Stomach (tissue), 19 donors: Measurements from ENCODE around the gene NECTIN3. TPM values are rescaled to one million over a fixed set of nuclear protein-coding genes. Genes with fewer than 3 reads are reported as not detected.

ENCODE experiments used
- DNase-seq, 2 donors: peaks; one replicate each; pipeline versions ENCODE4 v3.0.0 to v3.0.0-alpha.2; 2013 to 2019
- H3K27ac ChIP-seq, 5 donors: fragments of 200-600 bp in 4 of 5; sonication (generic) in 4 of 5; one replicate each; pipeline ENCODE4 v1.5.1; 2013 to 2019; ENCODE audit warnings: mild to moderate bottlenecking in 1 of 5, moderate library complexity in 1 of 5
- H3K27me3 ChIP-seq, 3 donors: fragments of 200-600 bp; sonication (generic); one replicate each; pipeline ENCODE4 v1.5.1; 2017 to 2019; ENCODE audit warnings: mixed run types in 1 of 3
- H3K36me3 ChIP-seq, 4 donors: fragments of 200-600 bp; sonication (generic); 1 replicate in 3 of 4; 2 replicates in 1 of 4; pipeline ENCODE4 v1.5.1; 2016 to 2019
- H3K4me1 ChIP-seq, 4 donors: fragments of 200-600 bp; sonication (generic); one replicate each; pipeline ENCODE4 v1.5.1; 2016 to 2019
- H3K4me3 ChIP-seq, 4 donors: fragments of 200-600 bp; sonication (generic) in 3 of 4; one replicate each; pipeline ENCODE4 v1.5.1; 2016 to 2019; ENCODE audit warnings: mild to moderate bottlenecking in 1 of 4
- H3K9me3 ChIP-seq, 4 donors: fragments of 200-600 bp; sonication (generic); one replicate each; pipeline ENCODE4 v1.5.1; 2016 to 2019
- CTCF ChIP-seq, 7 experiments: fragments of 450-650 bp in 4 of 7; fragments of 200-600 bp in 3 of 7; sonication (generic) in 3 of 7; IDR thresholded peaks; one replicate each; pipeline ENCODE4 v1.5.1; 2016 to 2019; ENCODE audit warnings: antibody characterized with exemption in 7 of 7, control low read depth in 2 of 7, mild to moderate bottlenecking in 1 of 7
- EP300 ChIP-seq: sonication (generic); formaldehyde crosslinking; IDR thresholded peaks from one replicate; pipeline ENCODE4 v1.6.1; 2017; ENCODE audit warnings: antibody characterized with exemption
- POLR2A ChIP-seq, 4 donors: fragments of 450-650 bp; IDR thresholded peaks; one replicate each; pipeline ENCODE4 v1.6.1; 2016; ENCODE audit warnings: antibody characterized with exemption in 4 of 4, control low read depth in 2 of 4, mild to moderate bottlenecking in 1 of 4, moderate library complexity in 1 of 4
- POLR2AphosphoS5 ChIP-seq, 3 donors: sonication (generic); formaldehyde crosslinking; IDR thresholded peaks; one replicate each; pipeline ENCODE4 v1.6.1; 2016; ENCODE audit warnings: antibody characterized with exemption in 3 of 3
- WGBS, 5 donors: extraction: QIAGEN DNeasy Blood & Tissue Kit in 3 of 5; methylation state at CpG; one replicate each; pipeline versions ENCODE4 v1.1.5 to v1.1.7; 2013 to 2018; 5-methylcytosine and 5-hydroxymethylcytosine counted together
- intact Hi-C: fragments of 100-400 bp; cut with DNase I; formaldehyde crosslinking; loops from one replicate; pipeline ENCODE4 v1.15.1; 2023; ENCODE audit warnings: low total_unique reads
- long read RNA-seq, 10 donors: transcript quantifications; one replicate each; lab custom pipeline, GENCODE V29; 2026
- polyA plus RNA-seq, 3 donors: library from polyadenylated mRNA; stranded (reverse); fragments of 200-250 nt; gene quantifications; one replicate each; pipeline ENCODE4 v1.2.3, GENCODE V29; 2013
- total RNA-seq, 5 donors: library from RNA; depleted of rRNA; stranded (reverse); fragments of >200 nt; gene quantifications; one replicate each; pipeline versions ENCODE4 v1.1.0 to v1.2.3, GENCODE V29; 2014 to 2016
- donor health status: healthy with polysubstance abuse.
- donor health status: Bipolar disorder and iron deficiency.
- donor health status: healthy.

Gene NECTIN3, protein sequence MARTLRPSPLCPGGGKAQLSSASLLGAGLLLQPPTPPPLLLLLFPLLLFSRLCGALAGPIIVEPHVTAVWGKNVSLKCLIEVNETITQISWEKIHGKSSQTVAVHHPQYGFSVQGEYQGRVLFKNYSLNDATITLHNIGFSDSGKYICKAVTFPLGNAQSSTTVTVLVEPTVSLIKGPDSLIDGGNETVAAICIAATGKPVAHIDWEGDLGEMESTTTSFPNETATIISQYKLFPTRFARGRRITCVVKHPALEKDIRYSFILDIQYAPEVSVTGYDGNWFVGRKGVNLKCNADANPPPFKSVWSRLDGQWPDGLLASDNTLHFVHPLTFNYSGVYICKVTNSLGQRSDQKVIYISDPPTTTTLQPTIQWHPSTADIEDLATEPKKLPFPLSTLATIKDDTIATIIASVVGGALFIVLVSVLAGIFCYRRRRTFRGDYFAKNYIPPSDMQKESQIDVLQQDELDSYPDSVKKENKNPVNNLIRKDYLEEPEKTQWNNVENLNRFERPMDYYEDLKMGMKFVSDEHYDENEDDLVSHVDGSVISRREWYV
- 10 to 100 TPM in 4 of 5 donors, 1 to 10 TPM in 1; 5.8 to 92.3 (median 20.4) TPM for total RNA-seq
- polyA plus RNA-seq, result 1 to 10 TPM; 2.7 to 8.1 (median 5.0) TPM
- long read RNA-seq, donor 1, partial matches to known transcripts, result 0 of 3 reads
- long read RNA-seq, donor 1, other reads (novel, unspliced or antisense), result 0 of 3 reads
- long read RNA-seq, donor 2, transcript NECTIN3-206 (6 exons, 3,664 nt), result major isoform, 6 of 6 reads
- long read RNA-seq, donor 2, partial matches to known transcripts, result 0 of 6 reads
- long read RNA-seq, donor 2, other reads (novel, unspliced or antisense), result 0 of 6 reads
- long read RNA-seq, donor 3, transcript NECTIN3-206 (6 exons, 3,664 nt), result major isoform, 5 of 5 reads
- long read RNA-seq, donor 3, partial matches to known transcripts, result 0 of 5 reads
- long read RNA-seq, donor 3, other reads (novel, unspliced or antisense), result 0 of 5 reads
- long read RNA-seq, donor 4, partial matches to known transcripts, result 0 of 1 reads
- long read RNA-seq, donor 4, other reads (novel, unspliced or antisense), result 0 of 1 reads
- long read RNA-seq, donor 5, transcript NECTIN3-206 (6 exons, 3,664 nt), result major isoform, 6 of 6 reads
- long read RNA-seq, donor 5, partial matches to known transcripts, result 0 of 6 reads
- long read RNA-seq, donor 5, other reads (novel, unspliced or antisense), result 0 of 6 reads
- long read RNA-seq, donor 6, result 0 reads
- long read RNA-seq, donor 7, transcript NECTIN3-206 (6 exons, 3,664 nt), result major isoform, 9 of 9 reads
- long read RNA-seq, donor 7, partial matches to known transcripts, result 0 of 9 reads
- long read RNA-seq, donor 7, other reads (novel, unspliced or antisense), result 0 of 9 reads
- long read RNA-seq, donor 8, partial matches to known transcripts, result 0 of 4 reads
- long read RNA-seq, donor 8, other reads (novel, unspliced or antisense), result 0 of 4 reads
- long read RNA-seq, donor 9, transcript NECTIN3-206 (6 exons, 3,664 nt), result major isoform, 6 of 6 reads
- long read RNA-seq, donor 9, partial matches to known transcripts, result 0 of 6 reads
- long read RNA-seq, donor 9, other reads (novel, unspliced or antisense), result 0 of 6 reads
- long read RNA-seq, donor 10, result 0 reads

- peaks cover 14 to 50% (median 32%) of the 10 kb centered on the region in 4 donors for H3K4me1 ChIP-seq
- TF ChIP-seq EP300, result no peak
- peak; percentile 64 to 83 (median 78) for TF ChIP-seq POLR2AphosphoS5 (IDR thresholded peaks at IDR 0.05)
- H3K27ac ChIP-seq, result peak within 1 kb of the TSS; percentile 94 to 96 (median 96)
- H3K36me3 ChIP-seq, result no peaks in the 10 kb centered on the region
- 0 to 1% (median 0%) methylated on average over 41 to 79 of the region's 79 CpGs for WGBS, 5 donors
- peaks cover 0 to 6% (median 0%) of the 10 kb centered on the region in 3 donors for H3K27me3 ChIP-seq
- peak within 1 kb of the TSS; percentile 77 to 91 (median 89) for H3K4me3 ChIP-seq
- DNase-seq, result peak; percentile 95 to 98
- H3K9me3 ChIP-seq, result no peaks in the 10 kb centered on the region
- intact Hi-C loops, result no loop called here
These were observed at the start of gene NECTIN3 for GRCh38 chr3:111071257-111072030. TSS of gene NECTIN3 (plus strand) at chr3:111071816. CDS start at chr3:111072018, 202 bp downstream.

- intact Hi-C loops, result no loop called here
- DNase-seq, result no peak
- Histone ChIP-seq H3K36me3 (no peaks in the 10 kb centered on the region), H3K9me3 (no peaks in the 10 kb centered on the region), H3K27ac (no peak overlapping the region), H3K27me3 (no peaks in the 10 kb centered on the region), H3K4me1 (no peaks in the 10 kb centered on the region), H3K4me3 (no peak overlapping the region)
- no peak for TF ChIP-seq CTCF (IDR thresholded peaks at IDR 0.05)
- no peak for TF ChIP-seq POLR2A (IDR thresholded peaks at IDR 0.05)
- TF ChIP-seq POLR2AphosphoS5 (IDR thresholded peaks at IDR 0.05), result no peak
- no peak for TF ChIP-seq EP300
- WGBS, 5 donors, result 41 to 55% (median 52%) methylated on average over 1 of the region's 1 CpG
These were observed 43.7 kb upstream of the NECTIN3 start for GRCh38 chr3:111027868-111028267.

- Histone ChIP-seq H3K9me3 (peaks cover 0 to 7% (median 5%) of the 10 kb centered on the region in 4 donors), H3K4me3 (no peak overlapping the region)
- TF ChIP-seq CTCF (IDR thresholded peaks at IDR 0.05), result no peak
- TF ChIP-seq EP300, result no peak
- TF ChIP-seq POLR2A (IDR thresholded peaks at IDR 0.05), result no peak
- TF ChIP-seq POLR2AphosphoS5 (IDR thresholded peaks at IDR 0.05), result no peak
These were observed 40.1 kb upstream of the NECTIN3 start for GRCh38 chr3:111031538-111031937.

GRCh38 chr3:111032677-111033076, 38.9 kb upstream of the NECTIN3 start:
- Histone ChIP-seq H3K4me1 (peaks cover 0 to 10% (median 0%) of the 10 kb centered on the region in 4 donors), H3K27ac (no peak overlapping the region), H3K4me3 (no peak overlapping the region), H3K27me3 (no peaks in the 10 kb centered on the region), H3K36me3 (no peaks in the 10 kb centered on the region), H3K9me3 (peaks cover 0 to 14% (median 7%) of the 10 kb centered on the region in 4 donors)
- intact Hi-C loops, result no loop called here
- WGBS, 5 donors, result 92 to 96% (median 94%) methylated on average over 3 of the region's 3 CpGs
- TF ChIP-seq CTCF (IDR thresholded peaks at IDR 0.05) (no peak), POLR2A (IDR thresholded peaks at IDR 0.05) (no peak)
- no peak for DNase-seq

More at GRCh38 chr3:111031538-111031937, 40.1 kb upstream of the NECTIN3 start:
- Histone ChIP-seq H3K27me3 (no peaks in the 10 kb centered on the region), H3K27ac (no peak overlapping the region), H3K4me1 (peaks cover 0 to 10% (median 0%) of the 10 kb centered on the region in 4 donors), H3K36me3 (no peaks in the 10 kb centered on the region)
- WGBS, 5 donors, result 94 to 97% (median 96%) methylated on average over 2 of the region's 2 CpGs
- no peak for DNase-seq
- intact Hi-C loops, result no loop called here
